ENCODE results near the gene DENND5A.

The DENND5A gene

DNA sequence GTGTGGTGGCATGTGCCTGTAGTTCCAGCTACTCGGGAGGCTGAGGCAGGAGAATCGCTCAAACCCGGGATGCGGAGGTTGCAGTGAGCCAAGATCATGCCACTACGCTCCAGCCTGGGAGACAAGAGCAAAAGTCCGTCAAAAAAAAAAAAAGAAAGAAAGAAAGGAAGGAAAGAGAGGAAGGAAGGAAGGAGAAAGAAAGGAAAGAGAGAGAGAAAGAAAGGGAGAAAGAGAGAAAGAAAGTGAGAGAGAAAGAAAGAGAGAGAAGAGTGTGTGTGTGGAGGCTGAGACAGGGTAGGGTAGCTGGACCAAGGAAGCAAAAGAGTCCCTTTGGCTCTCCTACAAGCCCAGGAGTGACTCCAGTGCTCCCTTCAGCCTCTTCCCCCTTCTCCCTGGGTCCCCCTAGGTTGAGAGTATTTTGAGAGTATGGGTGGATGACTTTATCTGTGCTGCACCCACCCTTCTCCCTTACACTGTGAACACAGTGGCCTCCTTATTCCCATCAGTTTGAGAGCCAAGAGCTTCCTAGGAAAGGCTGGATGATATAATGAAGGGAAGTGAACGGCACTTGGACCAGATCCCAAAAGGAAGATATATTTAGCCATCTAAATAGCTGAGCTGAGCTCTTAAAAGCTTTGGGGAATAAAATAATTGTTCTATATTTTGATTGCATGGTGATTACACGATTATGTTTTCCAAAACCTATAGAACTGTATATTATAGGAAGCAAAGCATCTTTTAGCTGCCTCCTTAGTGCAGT, 9.5 kb upstream of the DENND5A start:
- TF ChIP-seq, protein P1, sequence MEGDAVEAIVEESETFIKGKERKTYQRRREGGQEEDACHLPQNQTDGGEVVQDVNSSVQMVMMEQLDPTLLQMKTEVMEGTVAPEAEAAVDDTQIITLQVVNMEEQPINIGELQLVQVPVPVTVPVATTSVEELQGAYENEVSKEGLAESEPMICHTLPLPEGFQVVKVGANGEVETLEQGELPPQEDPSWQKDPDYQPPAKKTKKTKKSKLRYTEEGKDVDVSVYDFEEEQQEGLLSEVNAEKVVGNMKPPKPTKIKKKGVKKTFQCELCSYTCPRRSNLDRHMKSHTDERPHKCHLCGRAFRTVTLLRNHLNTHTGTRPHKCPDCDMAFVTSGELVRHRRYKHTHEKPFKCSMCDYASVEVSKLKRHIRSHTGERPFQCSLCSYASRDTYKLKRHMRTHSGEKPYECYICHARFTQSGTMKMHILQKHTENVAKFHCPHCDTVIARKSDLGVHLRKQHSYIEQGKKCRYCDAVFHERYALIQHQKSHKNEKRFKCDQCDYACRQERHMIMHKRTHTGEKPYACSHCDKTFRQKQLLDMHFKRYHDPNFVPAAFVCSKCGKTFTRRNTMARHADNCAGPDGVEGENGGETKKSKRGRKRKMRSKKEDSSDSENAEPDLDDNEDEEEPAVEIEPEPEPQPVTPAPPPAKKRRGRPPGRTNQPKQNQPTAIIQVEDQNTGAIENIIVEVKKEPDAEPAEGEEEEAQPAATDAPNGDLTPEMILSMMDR (IDR thresholded peaks at IDR 0.05; ENCODE audit: low read depth, low read length) = no peak
- DNase-seq (ENCODE audit: low read depth, low spot score) = no peak
- no peak overlapping the region for H3K4me3 ChIP-seq (ENCODE audit: low read depth, low read length)
- in situ Hi-C loops (cut with HindIII; ENCODE audit: low sequenced_read_pairs) = no loop called here

DNA sequence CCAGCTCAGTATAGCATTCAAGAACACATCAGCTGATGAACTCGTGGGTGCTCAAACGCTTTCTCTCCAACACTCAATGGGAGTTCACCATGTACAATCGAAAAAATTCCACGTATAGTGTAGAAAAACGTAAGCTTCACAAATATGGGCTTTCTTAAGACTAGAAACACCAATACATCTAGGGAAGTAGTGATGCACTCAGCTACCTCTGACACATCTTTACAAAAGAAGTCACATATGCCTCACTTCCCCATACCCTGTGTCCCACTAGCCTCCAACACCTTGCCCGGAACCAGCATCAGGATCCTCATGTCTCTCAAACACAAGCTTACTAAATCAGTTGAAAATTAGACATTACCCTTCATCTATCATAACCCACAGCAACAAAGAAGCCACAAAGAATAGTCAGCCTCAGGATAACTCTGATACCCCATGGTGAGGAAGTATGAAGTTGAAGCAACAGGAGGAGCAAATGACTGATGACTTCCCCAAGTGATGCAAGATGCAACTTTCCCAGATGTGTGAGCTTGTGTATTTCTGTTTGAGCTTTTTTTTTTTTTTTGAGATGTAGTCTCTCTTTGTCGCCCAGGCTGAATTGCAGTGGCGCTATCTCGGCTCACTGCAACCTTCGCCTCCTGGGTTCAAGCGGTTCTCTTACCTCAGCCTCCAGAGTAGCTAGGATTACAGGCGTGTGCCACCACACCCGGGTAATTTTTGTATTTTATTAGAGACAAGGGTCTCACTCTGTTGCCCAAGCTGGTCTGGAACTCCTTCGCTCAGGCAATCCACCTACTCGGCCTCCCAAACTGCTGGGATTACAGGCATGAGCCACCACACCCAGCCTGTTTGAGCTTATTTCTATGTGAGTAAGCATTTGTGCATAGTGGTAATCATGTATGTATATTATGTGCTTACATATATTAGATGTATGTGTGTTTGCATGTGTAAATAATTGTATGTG, 8.5 kb upstream of the DENND5A start:
- in situ Hi-C loops (cut with HindIII; ENCODE audit: low sequenced_read_pairs) = no loop called here
- TF ChIP-seq, protein P1 (IDR thresholded peaks at IDR 0.05; ENCODE audit: low read depth, low read length) = no peak
- H3K4me3 ChIP-seq (ENCODE audit: low read depth, low read length) = no peak overlapping the region
- DNase-seq (ENCODE audit: low read depth, low spot score) = peak; percentile 50

DNA sequence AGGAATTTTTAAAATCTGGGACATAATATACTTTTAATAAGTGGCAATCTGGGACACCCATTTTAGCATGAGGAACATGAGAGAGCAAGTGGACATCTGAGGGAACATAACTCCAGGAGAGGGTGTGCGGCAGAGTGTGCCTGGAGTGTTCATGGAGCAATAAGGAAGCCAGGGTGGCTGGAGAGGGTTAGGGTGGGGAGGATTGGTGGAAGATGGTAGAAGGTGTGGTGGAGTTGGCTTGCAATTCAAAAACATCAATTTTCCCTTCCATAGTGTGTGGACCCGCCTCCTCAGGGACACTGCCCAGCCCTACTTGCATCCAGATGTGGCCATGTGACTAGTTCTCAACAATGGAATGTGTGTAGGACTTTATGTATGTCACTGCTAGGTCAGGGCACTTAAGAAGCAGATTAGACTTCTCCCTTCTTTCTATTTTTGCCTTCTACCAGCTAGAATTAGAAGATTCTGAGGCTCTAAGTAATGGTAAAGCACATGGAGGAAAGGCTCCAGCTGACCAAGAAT, 4.4 kb upstream of the DENND5A start:
- no peak overlapping the region for H3K4me3 ChIP-seq (ENCODE audit: low read depth, low read length)
- in situ Hi-C loops (cut with HindIII; ENCODE audit: low sequenced_read_pairs) = no loop called here
- DNase-seq (ENCODE audit: low read depth, low spot score) = no peak
- TF ChIP-seq, protein P1 (IDR thresholded peaks at IDR 0.05; ENCODE audit: low read depth, low read length) = no peak

DNA sequence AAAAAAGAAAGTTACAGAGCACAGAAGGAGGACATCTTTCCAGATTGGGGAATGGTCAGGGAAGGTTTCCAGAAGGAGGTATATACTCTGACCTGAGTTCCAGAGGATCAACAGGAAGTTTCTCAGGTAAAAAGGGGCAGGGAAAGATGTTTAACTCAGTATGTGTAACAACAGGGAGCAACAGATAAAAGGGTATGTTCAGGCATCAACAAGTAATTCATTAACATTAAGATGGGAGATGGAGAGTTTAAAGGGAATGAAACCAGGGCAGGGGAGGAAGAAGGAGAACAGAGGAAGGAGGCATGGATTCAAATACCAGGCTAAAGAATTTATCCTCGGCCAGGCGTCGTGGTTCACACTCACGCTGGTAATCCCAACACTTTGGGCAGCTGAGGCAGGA, 2.5 kb upstream of the DENND5A start:
- no peak overlapping the region for H3K4me3 ChIP-seq (ENCODE audit: low read depth, low read length)
- DNase-seq (ENCODE audit: low read depth, low spot score) = no peak
- TF ChIP-seq, protein P1 (IDR thresholded peaks at IDR 0.05; ENCODE audit: low read depth, low read length) = no peak
- in situ Hi-C loops (cut with HindIII; ENCODE audit: low sequenced_read_pairs) = no loop called here

DNA sequence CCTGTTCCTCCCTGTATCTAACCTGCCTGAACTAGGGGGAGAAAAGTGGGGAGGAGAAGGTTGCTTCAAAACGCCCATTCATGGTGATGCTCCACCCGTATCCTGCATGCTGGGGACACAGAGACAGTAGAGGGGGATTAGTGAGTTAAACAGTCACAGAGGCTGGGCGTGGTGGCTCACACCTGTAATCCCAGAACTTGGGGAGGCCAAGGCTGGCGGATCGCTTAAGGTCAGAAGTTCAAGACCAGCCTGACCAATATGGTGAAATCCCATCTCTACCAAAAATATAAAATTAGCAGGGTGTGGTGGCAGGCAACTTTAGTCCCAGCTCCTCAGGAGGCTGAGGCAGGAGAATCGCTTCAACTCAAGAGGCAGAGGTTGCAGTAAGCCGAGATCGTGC, 1.8 kb upstream of the DENND5A start:
- DNase-seq (ENCODE audit: low read depth, low spot score) = no peak
- in situ Hi-C loops (cut with HindIII; ENCODE audit: low sequenced_read_pairs) = no loop called here
- H3K4me3 ChIP-seq (ENCODE audit: low read depth, low read length) = no peak overlapping the region
- TF ChIP-seq, protein P1 (IDR thresholded peaks at IDR 0.05; ENCODE audit: low read depth, low read length) = no peak

DNA sequence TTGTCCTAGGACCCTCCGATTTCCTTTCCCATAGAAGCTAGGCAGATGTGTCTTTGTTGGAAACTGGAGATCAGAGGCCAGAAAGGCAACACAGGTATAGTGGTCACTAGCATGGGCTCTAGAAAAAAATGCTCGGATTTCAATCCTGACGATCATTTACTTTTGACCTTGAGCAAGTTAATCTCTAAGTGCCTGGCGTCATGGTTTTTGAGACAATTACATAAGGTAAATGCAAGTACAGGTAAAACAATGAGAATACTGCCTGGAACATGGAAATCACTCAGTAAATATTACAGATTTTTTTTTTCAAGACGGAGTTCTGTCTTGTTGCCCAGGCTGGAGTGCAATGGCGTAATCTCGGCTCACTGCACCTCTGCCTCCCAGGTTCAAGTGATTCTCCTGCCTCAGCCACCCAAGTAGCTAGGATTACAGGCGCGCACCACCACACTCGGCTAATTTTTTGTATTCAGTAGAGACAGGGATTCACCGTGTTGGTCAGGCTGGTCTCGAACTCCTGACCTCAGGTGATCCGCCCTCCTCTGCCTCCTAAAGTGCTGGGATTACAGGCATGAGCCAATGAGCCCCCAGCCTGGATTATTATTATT, 1.1 kb upstream of the DENND5A start:
- TF ChIP-seq, protein P1 (IDR thresholded peaks at IDR 0.05; ENCODE audit: low read depth, low read length) = no peak
- in situ Hi-C loops (cut with HindIII; ENCODE audit: low sequenced_read_pairs) = no loop called here
- DNase-seq (ENCODE audit: low read depth, low spot score) = no peak
- no peak overlapping the region for H3K4me3 ChIP-seq (ENCODE audit: low read depth, low read length)

All from astrocyte of the spinal cord (primary cell).